NCI-H128 (cell line): ENCODE results near the gene RNF166.

Experiments used
- DNase-seq: peaks from one replicate; lab custom pipeline; 2025; ENCODE audit not compliant: unreplicated experiment; lab: John Stamatoyannopoulos, UW

Gene RNF166

DNA sequence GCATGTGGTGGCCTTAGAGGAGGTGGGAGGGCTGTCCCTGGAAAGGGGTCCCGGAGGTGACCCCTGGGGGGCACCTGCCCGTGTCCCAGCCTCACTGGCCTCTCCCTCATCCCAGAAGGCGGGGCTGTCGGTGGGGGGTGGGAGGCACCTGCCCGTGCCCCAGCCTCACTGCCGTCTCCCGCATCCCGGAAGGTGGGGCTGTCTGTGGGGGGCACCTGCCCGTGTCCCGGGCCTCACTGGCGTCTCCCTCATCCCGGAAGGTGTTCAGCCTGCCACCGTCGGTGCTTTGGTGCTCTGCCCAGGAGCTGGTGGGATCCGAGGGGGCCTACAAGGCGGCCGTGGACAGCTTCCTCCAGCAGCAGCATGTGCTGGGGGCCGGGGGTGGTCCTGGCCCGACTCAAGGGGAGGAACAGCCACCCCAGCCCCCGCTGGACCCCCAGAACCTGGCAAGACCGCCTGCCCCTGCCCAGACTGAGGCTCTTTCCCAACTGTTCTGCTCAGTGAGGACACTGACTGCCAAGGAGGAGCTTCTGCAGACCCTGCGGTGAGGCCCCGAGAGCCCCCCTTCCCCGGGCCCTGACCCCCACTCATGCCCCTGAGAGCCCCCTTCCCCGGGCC is 6.3 kb upstream of the RNF166 start:
- DNase-seq = no peak

DNA sequence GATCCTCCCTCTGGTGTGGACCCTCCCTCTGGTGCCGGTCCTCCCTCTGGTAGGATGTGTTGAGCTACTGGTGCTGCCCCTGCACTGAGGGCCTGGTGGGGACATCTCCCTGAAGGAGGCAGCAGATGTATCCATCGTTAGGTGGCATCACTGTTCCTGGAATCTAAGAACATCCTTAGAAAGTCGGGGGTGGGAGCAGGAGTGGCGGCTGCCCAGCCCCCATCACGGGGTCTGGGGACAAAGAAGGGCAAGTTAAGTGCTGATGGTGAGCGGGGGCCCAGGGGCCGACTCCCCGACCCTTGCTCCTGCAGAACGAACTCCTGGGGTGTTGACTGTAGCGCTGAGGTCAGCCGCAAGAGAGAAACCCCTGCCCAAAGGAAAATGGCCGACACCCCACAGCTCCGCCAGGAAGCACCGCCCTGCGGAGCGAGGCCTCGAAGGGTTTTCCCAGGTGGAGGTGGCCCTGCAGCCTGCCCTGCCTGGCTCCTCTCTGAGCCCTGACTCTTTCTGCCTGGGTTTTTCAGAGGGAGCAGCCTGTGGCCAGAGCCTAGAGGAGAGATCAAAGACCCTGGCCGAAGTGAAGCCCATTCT is 5.6 kb upstream of the RNF166 start:
- DNase-seq = no peak

DNA sequence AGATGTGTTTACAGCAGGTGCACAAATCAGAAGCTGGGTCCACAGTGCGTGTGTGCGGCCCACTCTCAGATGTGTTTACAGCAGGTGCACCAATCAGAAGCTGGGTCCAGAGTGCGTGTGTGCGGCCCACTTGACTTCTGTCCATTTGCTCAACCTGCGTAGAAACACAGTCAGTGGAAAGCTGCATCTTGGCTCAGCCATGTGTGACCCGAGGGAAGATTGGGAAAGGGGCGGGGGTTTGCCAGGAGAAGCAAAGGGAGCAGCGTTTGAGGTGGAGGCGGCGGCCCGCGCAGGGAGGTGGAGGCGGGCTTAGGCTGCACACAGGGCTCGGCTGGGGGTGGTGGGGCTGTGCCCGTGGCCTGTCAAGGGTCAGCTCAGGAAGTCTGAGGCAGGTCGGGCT is 4.3 kb upstream of the RNF166 start:
- no peak for DNase-seq

DNA sequence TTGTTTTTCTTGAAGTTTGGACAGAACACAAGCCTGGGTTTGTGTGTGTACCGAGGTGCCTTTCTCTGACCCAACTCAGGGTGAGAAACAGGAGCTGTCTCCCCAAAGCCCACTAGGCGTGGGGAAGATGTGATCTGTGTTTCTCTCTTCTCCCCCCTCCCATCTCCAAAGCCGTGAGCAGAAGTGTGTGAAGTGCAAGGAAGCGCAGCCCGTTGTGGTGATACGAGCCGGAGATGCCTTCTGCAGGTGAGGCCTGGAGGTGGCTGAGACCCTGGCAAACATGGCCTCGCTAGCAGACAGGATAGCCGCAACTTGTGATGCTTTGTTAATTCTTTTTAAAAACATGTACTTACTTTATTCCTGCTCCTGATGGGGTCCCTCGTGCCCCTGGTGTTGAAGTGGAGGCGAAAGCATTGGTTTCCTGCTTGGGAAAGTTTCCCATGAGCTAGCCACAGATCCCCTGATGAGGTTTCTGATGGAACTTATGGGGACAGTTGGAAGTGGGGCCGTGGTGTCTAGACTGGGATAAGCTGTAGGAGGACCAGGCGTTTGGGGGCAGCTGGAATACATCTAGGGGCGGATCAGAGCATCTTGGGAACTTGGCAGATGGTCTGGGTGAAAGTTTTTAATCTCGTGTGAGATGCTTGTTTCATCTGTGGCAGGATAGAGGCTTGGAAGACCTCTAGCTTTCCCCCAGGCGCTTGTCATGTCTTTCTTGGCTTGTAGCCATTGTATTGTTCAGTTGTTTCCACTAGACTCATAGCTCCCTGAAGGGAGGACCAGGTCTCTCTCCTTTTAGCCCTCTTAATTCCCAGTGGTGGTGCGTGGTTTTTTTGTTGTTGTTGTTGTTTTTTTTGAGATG is 988 bp upstream of the RNF166 start:
- DNase-seq = no peak

DNA sequence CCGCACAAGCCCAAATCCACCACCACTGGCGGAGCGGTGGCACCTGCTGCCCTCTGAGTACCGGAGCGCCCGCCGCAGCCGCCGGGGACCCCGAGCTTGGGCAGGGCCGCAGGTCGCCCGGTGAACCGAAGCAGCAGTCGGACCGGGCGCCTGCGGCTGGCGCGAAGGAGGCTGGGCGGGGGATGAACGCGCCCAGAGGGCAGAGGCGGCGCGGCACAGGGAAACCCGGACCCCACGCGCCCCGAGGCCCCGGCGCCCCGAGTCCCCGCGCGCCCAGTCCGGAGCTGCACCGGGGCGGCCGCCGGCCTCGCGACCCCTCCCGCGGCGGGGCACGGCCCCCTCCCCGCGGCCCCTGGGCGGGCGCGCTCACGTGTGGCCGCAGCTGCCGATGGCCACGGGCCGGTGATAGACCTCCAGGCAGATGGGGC is 393 bp downstream of the RNF166 start:
- DNase-seq = no peak

DNA sequence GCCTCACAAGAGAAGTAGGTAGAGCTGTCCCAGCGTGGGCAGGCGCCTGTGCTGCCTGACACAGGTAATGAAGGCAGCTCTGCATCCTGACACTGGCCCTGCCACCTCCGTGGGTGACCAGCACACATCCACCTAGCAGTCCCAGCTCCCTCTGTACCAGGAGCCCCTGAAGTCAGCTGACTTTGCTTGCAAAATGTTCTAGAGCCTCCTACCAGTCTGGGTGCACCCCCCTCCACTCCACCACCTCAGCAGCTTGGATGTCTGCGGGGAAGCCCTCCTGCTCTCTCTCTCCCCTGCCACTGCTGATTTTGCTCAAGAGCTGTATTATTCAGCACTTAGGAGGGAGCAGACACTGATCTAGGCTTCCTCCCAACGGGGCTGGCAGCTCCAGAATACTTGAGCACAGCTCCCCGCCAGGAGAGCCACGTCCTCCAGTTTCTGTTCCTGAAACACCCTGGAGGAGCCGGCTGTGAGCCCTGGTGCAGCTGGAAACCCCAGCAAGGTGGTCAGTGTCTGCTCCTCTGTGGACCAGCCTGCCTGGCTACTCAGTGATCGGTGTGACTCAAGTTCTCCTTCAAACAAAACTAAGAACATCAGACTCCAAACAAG is 1.0 kb downstream of the RNF166 start:
- no peak for DNase-seq

DNA sequence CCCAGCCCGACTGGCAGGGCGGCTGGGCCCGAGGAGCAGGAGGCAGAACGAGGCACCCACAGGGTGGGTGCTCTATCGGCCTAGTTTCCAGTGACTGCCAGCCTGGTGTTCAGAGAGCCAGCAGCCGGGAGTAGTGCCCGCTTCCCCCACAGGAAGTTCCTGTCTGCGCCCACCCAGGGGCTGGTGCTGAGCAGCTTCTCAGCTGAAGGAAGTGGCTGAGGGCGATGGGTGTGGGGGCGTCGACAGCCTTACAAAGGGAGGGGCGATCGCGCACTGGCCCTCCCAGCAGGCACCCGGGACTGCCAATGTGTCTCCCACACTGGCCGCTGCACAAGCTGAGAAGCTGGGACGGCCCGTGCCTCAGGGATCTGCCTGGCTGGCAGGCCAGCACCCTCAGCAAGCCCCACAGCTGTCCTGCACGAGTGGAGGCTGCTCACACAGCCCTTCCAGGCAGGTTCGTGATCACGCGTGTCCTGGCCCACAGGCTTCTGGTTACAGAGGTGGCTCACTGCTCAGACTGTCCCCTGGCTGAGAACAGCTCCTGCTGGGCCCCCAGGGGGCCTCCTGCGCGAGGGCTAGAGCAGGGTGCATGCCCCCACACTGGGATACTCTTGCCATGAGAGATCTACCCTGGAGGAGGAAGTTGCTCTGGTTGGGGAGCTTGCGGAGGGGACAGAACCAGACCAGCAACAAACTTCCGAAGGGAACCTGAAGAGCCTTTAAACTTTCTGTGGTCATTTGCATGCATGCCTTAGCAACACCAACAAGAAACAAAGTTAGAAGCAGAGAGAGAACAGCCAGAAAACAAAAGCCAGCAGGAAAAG is 2.5 kb downstream of the RNF166 start:
- no peak for DNase-seq

DNA sequence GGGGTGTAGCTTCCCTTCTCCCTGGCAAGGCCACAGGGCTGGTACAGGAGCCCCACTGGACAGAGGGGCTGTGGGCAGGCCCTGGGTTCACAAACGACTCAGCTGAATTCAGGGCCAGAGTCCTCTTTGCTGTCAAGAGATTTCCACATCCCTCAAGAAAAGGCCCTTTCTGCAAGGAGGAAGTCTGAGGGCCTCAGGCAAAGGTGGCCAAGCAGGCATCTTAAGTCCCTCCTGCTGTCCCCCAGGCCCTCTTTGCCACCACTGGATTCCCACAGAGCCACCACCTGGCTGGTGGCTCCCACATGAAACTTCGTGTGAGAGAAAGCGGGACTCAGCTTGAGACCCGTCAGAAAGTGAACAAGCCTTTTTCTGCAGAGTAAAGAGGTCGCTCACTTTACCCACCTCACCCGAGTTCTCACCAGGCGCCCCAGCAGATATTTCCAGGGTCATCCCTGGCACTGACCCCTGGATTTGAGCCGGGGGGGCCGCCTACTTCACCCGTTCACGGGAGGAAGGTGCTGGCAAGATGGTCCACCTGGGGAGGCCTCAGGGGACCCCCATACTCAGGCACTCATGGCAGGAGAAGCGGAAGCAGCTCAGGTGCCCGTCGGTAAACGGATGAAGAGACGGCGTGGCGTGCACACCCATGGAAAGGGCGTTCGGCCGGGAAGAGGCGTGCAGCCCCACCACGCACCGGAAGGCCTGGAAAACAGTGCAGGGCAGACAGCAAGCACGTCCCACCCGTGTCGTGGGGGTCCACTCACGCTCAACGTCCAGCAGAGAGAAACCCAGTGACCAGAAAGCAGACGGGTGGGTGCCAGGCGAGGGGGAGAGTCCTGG is 3.6 kb downstream of the RNF166 start:
- no peak for DNase-seq

DNA sequence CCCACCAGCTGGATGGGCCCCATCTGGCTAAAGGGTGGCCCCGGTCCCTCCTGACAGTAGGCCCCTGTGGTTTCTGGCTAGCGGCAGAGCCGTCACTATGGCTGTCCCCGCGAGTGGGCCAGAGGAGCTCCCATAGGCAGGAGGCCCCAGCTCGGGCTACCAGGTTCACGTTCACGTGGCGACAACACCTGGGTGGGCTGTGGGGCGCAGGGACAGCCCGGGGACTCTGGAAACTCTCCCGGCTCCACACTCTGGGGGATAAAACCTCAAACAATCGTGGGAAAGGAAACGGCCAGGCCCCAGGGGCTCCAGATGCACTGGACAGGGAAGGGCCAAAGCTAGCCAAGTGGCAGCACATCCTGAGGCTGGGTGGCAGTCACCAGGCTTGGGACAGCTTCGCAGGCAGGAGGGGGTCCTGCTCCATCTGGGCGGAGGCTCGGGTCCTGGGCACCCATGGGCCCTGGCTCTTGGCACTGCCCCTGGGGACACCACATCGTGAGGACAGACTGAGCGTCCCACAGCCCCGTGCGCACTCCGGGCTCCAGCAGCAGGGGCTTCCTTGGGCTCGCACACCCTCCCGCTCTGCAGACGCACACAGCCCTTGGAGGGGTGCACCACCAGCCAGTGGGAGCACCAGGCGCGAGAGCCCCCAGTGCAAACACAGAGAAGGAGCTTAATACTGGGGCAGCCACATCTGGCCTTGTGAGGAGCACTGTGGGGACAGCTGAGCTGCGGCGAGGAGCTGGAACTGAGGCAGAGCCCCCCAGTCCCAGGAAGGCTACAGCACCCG is 4.4 kb downstream of the RNF166 start:
- DNase-seq = no peak

DNA sequence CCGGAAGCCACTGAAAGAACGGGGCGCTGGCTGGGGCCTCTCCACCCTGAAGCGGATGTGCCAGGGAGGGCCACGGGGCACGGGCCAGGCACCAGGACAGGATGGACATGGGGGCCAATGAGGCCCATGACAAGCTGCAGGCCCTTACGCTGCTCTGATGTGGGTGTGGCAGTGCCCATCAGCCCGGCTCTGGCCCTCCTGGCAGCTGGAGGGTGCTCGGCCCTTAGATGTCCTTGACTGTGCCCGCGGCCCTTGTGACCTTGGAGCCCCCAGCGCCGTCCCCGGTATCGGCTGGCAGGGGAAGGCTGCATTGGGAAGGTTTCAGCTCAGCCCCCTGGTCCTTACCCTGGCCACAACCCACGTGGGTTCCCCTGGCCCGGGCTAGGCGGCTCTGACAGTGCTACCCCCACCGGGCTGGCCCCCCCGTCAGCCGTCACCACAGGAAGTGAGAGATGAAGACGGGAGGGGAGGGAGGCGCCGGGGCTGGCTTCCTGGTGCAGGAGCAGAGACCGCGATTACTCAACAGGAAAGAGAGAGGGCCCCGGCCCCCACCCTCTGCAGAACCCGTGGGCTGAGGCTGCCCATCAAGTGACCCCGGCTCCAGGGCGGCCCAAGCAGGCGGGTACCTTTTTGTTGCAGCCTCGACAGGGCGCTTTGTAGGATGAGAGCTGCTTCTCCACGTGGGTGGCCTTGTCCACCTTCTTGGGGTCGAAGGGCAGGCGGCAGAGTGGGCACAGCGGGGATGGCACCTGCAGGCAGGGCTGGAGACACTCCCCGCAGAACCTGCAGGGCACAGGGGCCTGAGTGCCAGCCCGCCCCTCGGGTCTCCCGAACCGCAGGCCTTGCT is 5.3 kb downstream of the RNF166 start:
- no peak for DNase-seq

DNA sequence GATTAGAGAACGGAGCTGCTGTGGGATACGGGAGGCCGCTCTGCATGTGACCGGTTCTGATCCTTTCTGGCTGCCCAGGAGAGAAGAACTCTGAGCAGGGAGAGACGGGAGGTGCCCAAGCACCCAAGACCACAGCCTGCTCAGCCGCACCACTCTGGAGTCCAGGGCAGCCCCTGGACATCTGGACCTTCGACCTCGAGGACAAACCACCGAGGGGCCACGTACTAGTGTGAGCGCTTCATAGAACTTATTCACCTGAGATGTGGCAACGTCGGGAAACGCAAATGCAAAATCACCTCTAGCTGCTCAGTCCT is 5.9 kb downstream of the RNF166 start:
- no peak for DNase-seq

DNA sequence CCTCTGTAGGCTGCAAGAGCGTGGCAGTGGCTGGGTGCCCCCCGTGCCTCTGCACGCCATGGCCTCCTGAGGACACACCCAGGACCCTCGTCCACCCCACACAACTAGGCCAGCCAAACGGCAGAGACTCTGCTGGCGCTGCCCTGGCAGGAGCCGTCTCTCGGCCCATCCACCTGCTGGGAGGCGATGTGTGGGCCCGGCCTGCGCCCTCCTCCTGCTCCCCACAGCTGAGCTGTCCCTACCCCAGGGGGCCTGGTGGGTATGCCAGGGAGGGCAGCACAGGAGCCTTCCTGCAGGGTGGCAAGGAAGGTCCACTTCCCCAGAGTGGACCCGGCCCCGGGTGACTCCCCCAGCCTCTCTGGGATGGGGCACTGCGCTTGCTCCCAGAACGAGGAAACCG is 7.0 kb downstream of the RNF166 start:
- DNase-seq = no peak

DNA sequence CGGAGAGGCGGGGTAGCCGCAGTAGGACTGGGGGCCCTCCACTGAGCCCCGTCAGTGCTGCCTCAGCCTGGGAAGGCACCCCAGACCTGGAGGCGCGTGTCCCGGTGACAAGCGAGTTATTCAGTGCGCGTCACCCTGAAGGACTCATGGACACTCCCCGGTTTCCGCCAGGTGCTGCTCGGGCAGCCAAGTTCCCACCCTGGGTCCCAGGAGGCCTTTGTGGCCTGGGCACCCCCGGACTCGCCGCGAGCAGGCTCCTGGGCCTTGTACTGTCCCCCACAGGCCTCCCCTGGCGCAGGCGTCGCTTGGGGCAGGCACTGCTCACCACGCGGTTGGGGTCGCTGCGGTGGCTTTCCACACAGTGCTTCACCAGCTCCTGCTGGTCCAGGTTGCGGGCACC is 7.6 kb downstream of the RNF166 start:
- DNase-seq = no peak

DNA sequence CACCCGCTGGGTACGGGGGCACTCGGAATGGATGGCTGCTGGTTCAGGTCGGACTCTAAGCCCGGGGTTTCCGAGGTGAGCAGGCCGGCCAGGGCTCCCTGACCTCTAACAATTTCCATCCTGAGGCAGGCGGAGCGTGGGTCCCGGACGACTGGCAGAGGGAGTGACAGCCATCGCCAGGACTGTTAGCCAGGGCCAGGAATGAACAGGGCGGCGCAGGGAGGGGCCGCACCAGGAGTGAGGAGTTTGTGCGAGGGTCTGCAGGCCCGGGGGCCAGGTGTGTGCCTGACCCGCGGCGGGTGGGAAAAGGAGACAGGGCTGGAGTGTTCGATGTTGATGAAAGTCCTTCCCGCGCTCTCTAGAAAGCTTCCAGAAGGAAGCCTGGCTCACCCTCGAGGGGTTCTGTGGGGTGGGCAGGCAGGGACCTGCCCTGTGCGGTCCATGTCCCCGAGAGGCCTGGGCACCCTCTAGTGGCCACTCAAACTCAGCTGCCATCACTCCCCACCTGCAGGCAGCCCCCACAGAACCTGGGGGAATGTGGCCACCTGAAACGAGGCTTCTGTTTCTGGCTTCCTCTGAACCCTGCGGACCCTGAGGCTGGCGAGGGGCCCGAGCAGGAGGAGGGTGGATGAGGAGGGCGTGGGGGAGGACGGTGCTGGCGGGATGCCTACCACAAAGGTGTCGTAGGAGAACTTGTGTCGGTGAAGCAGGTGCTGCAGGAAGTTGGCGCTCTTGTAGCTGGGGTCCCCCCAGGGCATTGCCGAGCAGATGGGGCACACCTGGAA is 8.2 kb downstream of the RNF166 start:
- no peak for DNase-seq

DNA sequence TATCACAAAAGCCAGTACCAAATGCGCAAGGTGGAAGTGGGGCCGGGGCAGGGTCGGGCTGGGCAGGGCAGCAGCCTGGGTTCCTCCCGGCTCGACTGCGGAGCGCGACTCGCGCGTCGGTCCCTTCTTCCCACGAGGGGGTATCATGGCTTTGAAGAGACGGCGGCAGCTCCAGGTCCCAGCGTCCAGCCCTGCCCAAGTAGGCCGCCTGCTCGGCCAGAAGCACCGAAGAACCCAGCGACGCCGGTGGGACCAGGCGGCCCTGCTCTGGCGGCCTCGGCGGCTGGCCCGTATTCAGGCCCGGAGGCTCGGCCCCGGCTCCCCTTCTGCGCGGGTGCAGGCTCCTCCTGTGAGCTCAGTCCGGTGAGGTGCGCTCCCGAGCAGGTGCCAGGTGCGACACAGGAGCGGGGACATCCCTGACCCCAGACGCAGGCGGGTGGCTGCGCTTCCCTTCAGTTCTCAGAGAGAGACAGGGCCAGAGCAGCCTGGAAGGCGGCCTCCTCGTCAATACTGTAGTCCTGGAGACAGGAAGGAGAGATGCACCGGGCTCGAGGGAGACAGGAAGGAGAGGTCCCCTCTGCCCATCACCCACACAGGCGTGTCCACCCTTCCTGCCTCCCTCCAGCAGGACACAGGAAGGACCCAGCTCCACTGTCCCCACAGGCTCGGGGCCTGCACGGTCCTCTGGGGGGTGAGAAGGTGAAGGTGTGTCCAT is 8.9 kb downstream of the RNF166 start:
- DNase-seq = no peak

DNA sequence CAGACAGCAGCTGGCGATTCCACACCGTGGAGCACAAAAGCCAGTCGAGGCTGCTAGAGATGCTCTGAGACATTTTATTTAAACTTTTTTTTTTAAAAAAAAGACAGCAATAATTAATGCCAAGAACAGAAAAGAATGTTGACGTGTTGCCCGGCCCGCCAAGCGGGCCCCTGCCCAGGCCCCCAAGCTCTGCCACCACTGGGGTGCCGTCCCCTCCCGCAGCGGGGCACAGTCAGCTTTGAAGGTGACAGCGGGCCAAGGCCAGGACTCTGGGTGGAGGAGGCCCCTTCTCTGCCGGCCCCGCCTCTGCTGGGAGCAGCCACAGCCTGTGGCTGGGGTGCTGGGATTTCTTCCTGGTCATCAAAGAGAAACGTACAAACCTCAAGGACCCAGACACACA is 9.8 kb downstream of the RNF166 start:
- DNase-seq = no peak

DNA sequence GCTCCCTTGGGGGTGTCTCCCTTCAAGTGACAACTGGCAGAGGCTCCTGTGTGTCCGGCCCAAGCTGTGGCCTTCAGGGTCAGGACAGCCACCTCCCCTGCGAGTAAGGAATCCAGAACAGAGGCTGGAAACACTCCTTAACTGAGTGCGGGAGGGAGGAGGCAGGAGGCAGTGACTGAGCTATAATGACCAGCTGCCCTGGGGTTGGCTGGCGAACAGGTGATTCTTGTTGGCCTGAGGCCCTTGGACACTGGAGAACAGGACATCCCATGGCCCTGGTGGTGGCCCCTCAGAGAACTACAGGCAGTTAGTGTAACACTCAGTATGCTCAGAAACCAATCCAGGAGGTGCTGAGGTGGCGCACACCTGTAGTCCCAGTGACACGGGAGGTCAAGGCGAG is 10.5 kb downstream of the RNF166 start:
- no peak for DNase-seq
